Stimulated activated CD8-positive, alpha-beta memory T cell treated with anti-CD3 and anti-CD28 coated beads, Interleukin-7, amount 100 ng/mL, for 24 hours (primary cell): ENCODE results near the gene WDFY2.
"Not testable (repeated sequence)": the region's sequence is repeated elsewhere in the genome, so short reads cannot be mapped to it uniquely, and the experiment has no call there.

Source experiments
- DNase-seq: peaks from one replicate; pipeline ENCODE4 v3.0.0-alpha.2; 2020; ENCODE audit warnings: low read depth

Gene WDFY2

GRCh38 chr13:51564671-51565070 is 19.6 kb upstream of the WDFY2 start:
- no peak for DNase-seq

- DNase-seq = not testable (repeated sequence)
Observed at GRCh38 chr13:51569001-51569400, 15.3 kb upstream of the WDFY2 start.

GRCh38 chr13:51576754-51577153 is 7.5 kb upstream of the WDFY2 start:
- no peak for DNase-seq

- DNase-seq = no peak
Observed at GRCh38 chr13:51577690-51578089, 6.6 kb upstream of the WDFY2 start.

- DNase-seq = no peak
Observed at GRCh38 chr13:51579676-51580075, 4.6 kb upstream of the WDFY2 start.

- no peak for DNase-seq
Observed at GRCh38 chr13:51581148-51581820, 3.0 kb upstream of the WDFY2 start.

GRCh38 chr13:51583469-51583874 is 790 bp upstream of the WDFY2 start:
- DNase-seq = no peak

GRCh38 chr13:51584731-51585672 is 740 bp downstream of the WDFY2 start:
- DNase-seq = peak; percentile 26

- no peak for DNase-seq
Observed at GRCh38 chr13:51585696-51586095, 1.4 kb downstream of the WDFY2 start.

GRCh38 chr13:51587372-51587771 is 3.1 kb downstream of the WDFY2 start:
- DNase-seq = no peak

GRCh38 chr13:51588406-51588949 is 4.2 kb downstream of the WDFY2 start:
- no peak for DNase-seq

GRCh38 chr13:51589793-51590192 is 5.5 kb downstream of the WDFY2 start:
- no peak for DNase-seq

GRCh38 chr13:51590231-51590970 is 6.1 kb downstream of the WDFY2 start:
- no peak for DNase-seq

GRCh38 chr13:51590971-51591627 is 6.8 kb downstream of the WDFY2 start:
- no peak for DNase-seq

- not testable (repeated sequence) for DNase-seq
Observed at GRCh38 chr13:51591938-51592337, 7.7 kb downstream of the WDFY2 start.

- no peak for DNase-seq
Observed at GRCh38 chr13:51594432-51594831, 10.2 kb downstream of the WDFY2 start.

GRCh38 chr13:51595416-51595815 is 11.2 kb downstream of the WDFY2 start:
- DNase-seq = no peak

GRCh38 chr13:51596541-51596940 is 12.3 kb downstream of the WDFY2 start:
- DNase-seq = no peak

GRCh38 chr13:51599444-51600176 is 15.3 kb downstream of the WDFY2 start:
- DNase-seq = no peak

GRCh38 chr13:51600703-51601102 is 16.4 kb downstream of the WDFY2 start:
- no peak for DNase-seq
